ENCODE measurements around the gene CSNK2A1.
A peak's percentile ranks its signal among the peaks of the same experiment; 100 is the strongest.
"Not testable (repeated sequence)": the region's sequence is repeated elsewhere in the genome, so short reads cannot be mapped to it uniquely, and the experiment has no call there.

CSNK2A1 gene
- 76.0 to 255 (median 152) reads per million in 9 experiments for total RNA-seq

- DNase-seq (peak; percentile 97 to 99 (median 98)), ATAC-seq (replicated peaks) (peak; percentile 94)
- H3K27ac Mint-ChIP-seq, result peak within 1 kb of the TSS; percentile 99
- no peaks in the 10 kb centered on the region for H3K9me3 Mint-ChIP-seq
- H3K27me3 Mint-ChIP-seq, result no peaks in the 10 kb centered on the region
- H3K4me1 Mint-ChIP-seq (ENCODE audit: low read depth in 2 of 2), result peaks cover 36 to 37% of the 10 kb centered on the region in 2 donors
- peak within 1 kb of the TSS; percentile 84 to 96 for H3K4me3 Mint-ChIP-seq
- peaks cover 13% of the 10 kb centered on the region for H3K36me3 Mint-ChIP-seq (ENCODE audit: insufficient read depth)
Observed at GRCh38 chr20:543369-544152, at the start of gene CSNK2A1. Gene CSNK2A1, minus strand, starts transcription at chr20:543790. Its CDS starts 35,239 bp downstream, at chr20:508551.

- DNase-seq (no peak), ATAC-seq (replicated peaks) (no peak)
- H3K27ac Mint-ChIP-seq, result no peak overlapping the region
- H3K4me1 Mint-ChIP-seq (ENCODE audit: low read depth in 2 of 2), result no peaks in the 10 kb centered on the region
- no peaks in the 10 kb centered on the region for H3K36me3 Mint-ChIP-seq (ENCODE audit: insufficient read depth)
- no peaks in the 10 kb centered on the region for H3K9me3 Mint-ChIP-seq
- H3K4me3 Mint-ChIP-seq, result no peak overlapping the region
- peaks cover 26 to 48% of the 10 kb centered on the region in 2 donors for H3K27me3 Mint-ChIP-seq
Observed at GRCh38 chr20:592506-592905, 48.9 kb upstream of the CSNK2A1 start.

DNA sequence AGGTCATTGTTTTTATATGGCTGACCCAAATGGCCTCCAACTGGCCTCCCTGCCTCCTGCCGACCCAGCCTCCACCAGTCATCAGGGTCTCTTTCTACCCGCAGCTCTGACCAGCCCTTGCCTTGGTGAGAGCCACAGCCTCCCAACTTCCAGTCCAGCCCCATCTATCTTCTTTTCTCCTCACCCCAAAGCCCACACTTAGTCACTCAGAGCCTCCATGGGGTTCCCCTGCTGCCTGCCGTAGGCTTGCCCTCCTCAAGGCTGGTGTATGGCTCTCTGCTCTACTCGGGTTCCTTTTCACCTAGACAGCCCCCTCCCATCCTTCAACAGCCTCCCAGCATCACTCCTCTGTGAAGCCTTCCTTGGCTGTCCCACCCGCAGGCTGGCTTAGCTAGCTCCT lies 48.4 kb upstream of the CSNK2A1 start:
- DNase-seq, result no peak
- no peak for ATAC-seq (replicated peaks)
- no peaks in the 10 kb centered on the region for H3K9me3 Mint-ChIP-seq
- no peak overlapping the region for H3K27ac Mint-ChIP-seq
- no peak overlapping the region for H3K4me3 Mint-ChIP-seq
- no peaks in the 10 kb centered on the region for H3K4me1 Mint-ChIP-seq (ENCODE audit: low read depth in 2 of 2)
- H3K27me3 Mint-ChIP-seq, result peaks cover 26 to 48% of the 10 kb centered on the region in 2 donors
- H3K36me3 Mint-ChIP-seq (ENCODE audit: insufficient read depth), result no peaks in the 10 kb centered on the region

DNA sequence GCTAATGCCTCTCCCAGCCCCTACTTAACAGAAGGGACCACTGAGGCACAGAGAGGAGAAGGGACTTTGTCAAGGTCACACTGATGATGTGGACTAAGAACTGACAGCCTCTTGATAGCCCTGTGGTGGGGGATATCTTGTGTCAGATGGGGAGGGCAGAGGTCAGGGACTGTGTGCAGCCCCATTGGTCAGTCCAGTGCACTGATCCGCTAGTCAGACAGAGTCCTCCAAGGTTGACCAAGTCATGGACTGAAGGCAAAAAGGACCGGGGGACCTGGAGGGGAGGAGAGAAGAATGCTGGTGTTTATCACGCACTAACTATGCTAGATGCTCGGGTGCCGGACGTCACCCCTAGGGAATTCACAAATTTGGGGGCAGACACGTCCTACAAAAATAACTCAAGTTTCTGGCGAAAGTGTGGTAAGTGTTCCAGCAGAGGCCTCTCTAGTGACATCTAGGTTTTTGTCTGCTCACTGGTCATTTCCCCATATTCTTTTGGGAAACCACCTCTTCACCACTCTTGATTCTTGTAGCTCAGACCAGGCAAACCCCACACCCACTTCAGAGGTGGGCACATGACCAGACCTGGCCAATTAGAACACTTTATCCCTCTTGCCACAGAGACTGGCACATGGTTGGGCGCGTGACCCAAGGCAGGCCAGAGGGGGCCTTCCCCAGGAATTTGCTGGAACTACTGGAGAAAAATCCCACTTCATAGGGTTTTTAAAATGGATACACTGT lies 45.5 kb upstream of the CSNK2A1 start:
- Mint-ChIP-seq H3K9me3 (no peaks in the 10 kb centered on the region), H3K4me3 (no peak overlapping the region), H3K36me3 (ENCODE audit: insufficient read depth) (no peaks in the 10 kb centered on the region)

GRCh38 chr20:588476-588875 lies 44.9 kb upstream of the CSNK2A1 start:
- no peak for ATAC-seq (replicated peaks)
- Mint-ChIP-seq H3K4me1 (ENCODE audit: low read depth in 2 of 2) (no peaks in the 10 kb centered on the region), H3K36me3 (ENCODE audit: insufficient read depth) (no peaks in the 10 kb centered on the region), H3K9me3 (no peaks in the 10 kb centered on the region), H3K4me3 (no peak overlapping the region), H3K27ac (no peak overlapping the region), H3K27me3 (peaks cover 30 to 52% of the 10 kb centered on the region in 2 donors)
- DNase-seq, result no peak

More for the DNA sequence above, 45.5 kb upstream of the CSNK2A1 start:
- peaks cover 33 to 55% of the 10 kb centered on the region in 2 donors for H3K27me3 Mint-ChIP-seq
- no peak overlapping the region for H3K27ac Mint-ChIP-seq
- no peak for DNase-seq
- no peaks in the 10 kb centered on the region for H3K4me1 Mint-ChIP-seq (ENCODE audit: low read depth in 2 of 2)
- ATAC-seq (replicated peaks), result no peak

- Mint-ChIP-seq H3K36me3 (ENCODE audit: insufficient read depth) (no peaks in the 10 kb centered on the region), H3K9me3 (no peaks in the 10 kb centered on the region), H3K27ac (no peak overlapping the region), H3K4me3 (no peak overlapping the region), H3K4me1 (ENCODE audit: low read depth in 2 of 2) (no peaks in the 10 kb centered on the region), H3K27me3 (peaks cover 13 to 16% of the 10 kb centered on the region in 2 donors)
- no peak for DNase-seq
- no peak for ATAC-seq (replicated peaks)
Observed at GRCh38 chr20:584971-585301, 41.3 kb upstream of the CSNK2A1 start.

GRCh38 chr20:584161-584970 lies 40.8 kb upstream of the CSNK2A1 start:
- H3K27ac Mint-ChIP-seq, result no peak overlapping the region
- peak; percentile 33 for ATAC-seq (replicated peaks)
- H3K36me3 Mint-ChIP-seq (ENCODE audit: insufficient read depth), result no peaks in the 10 kb centered on the region
- H3K4me1 Mint-ChIP-seq (ENCODE audit: low read depth in 2 of 2), result no peaks in the 10 kb centered on the region
- H3K27me3 Mint-ChIP-seq, result peaks cover 13 to 14% of the 10 kb centered on the region in 2 donors
- no peaks in the 10 kb centered on the region for H3K9me3 Mint-ChIP-seq
- DNase-seq, result no peak
- no peak overlapping the region for H3K4me3 Mint-ChIP-seq

DNA sequence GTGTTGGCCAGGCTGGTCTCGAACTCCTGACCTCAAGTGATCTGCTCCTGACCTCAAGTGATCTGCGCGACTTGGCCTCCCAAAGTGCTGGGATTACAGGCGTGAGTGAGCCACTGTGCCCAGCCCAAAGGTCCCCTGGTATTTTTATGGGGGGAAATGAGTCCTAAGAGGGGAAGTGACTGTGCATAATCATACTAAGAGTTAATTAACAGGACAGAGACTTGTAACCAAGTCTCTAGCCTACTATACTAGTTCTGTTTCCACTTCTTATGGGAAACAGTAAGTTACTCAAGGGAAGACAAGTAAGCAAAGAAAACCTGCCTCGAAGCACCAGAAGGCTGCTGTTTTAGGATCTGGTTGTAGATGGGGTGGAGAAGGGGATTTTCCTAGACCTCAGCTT lies 38.6 kb upstream of the CSNK2A1 start:
- H3K4me3 Mint-ChIP-seq, result no peak overlapping the region
- no peaks in the 10 kb centered on the region for H3K36me3 Mint-ChIP-seq (ENCODE audit: insufficient read depth)
- DNase-seq (no peak), ATAC-seq (replicated peaks) (no peak)
- H3K27ac Mint-ChIP-seq, result no peak overlapping the region
- H3K27me3 Mint-ChIP-seq, result peaks cover 8 to 13% of the 10 kb centered on the region in 2 donors
- H3K9me3 Mint-ChIP-seq, result no peaks in the 10 kb centered on the region
- H3K4me1 Mint-ChIP-seq (ENCODE audit: low read depth in 2 of 2), result no peaks in the 10 kb centered on the region

DNA sequence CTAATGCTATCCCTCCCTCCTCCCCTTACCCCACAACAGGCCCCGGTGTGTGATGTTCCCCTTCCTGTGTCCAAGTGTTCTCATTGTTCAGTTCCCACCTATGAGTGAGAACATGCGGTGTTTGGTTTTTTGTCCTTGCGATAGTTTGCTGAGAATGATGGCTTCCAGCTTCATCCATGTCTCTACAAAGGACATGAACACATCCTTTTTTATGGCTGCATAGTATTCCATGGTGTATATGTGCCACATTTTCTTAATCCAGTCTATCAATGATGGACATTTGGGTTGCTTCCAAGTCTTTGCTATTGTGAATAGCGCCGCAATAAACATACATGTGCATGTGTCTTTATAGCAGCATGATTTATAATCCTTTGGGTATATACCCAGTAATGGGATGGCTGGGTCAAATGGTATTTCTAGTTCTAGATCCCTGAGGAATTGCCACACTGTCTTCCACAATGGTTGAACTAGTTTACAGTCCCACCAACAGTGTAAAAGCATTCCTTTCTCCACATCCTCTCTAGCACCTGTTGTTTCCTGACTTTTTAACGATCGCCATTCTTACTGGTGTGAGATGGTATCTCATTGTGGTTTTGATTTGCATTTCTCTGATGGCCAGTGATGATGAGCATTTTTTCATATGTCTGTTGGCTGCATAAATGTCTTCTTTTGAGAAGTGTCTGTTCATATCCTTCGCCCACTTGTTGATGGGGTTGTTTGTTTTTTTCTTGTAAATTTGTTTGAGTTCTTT lies 35.5 kb upstream of the CSNK2A1 start:
- H3K27me3 Mint-ChIP-seq, result peaks cover 21 to 23% of the 10 kb centered on the region in 2 donors
- H3K4me3 Mint-ChIP-seq; H3K4me1 Mint-ChIP-seq (ENCODE audit: low read depth in 2 of 2); ATAC-seq (replicated peaks); H3K36me3 Mint-ChIP-seq (ENCODE audit: insufficient read depth); H3K27ac Mint-ChIP-seq; H3K9me3 Mint-ChIP-seq; DNase-seq: not testable (repeated sequence)

DNA sequence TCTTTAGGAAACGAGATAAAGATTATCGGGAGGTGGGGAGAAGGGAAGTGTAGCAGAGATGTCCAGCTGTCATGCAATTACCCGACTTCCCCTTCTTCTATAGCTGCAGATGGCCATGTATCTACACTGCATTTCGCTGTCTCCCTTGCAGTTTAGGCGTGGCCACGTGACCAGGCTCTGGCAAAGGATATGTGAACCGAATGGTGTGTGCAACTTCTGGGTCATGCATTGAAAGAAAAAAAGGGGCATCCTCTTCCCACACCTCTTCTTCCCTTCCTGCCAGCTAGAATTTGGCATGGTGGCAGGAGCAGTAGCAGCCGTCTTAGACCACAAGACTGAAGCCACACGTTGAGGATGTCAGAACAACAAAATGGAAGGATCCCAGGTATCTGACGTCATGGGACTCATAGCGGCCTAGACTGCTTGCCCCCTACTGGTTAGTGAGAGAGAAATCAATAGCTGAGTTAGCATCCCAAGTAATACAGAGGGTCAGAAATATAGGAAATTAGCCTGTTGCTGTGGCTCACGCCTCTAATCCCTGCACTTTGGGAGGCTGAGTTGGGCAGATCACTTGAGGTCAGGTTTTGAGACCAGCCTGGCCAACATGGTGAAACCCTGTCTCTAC lies 33.7 kb upstream of the CSNK2A1 start:
- no peak for ATAC-seq (replicated peaks)
- peaks cover 36 to 40% of the 10 kb centered on the region in 2 donors for H3K27me3 Mint-ChIP-seq
- H3K4me1 Mint-ChIP-seq (ENCODE audit: low read depth in 2 of 2), result no peaks in the 10 kb centered on the region

GRCh38 chr20:576156-576555 lies 32.6 kb upstream of the CSNK2A1 start:
- Mint-ChIP-seq H3K36me3 (ENCODE audit: insufficient read depth) (no peaks in the 10 kb centered on the region), H3K27me3 (peaks cover 44 to 49% of the 10 kb centered on the region in 2 donors), H3K4me1 (ENCODE audit: low read depth in 2 of 2) (no peaks in the 10 kb centered on the region), H3K9me3 (no peaks in the 10 kb centered on the region), H3K27ac (no peak overlapping the region), H3K4me3 (no peak overlapping the region)
- DNase-seq (no peak), ATAC-seq (replicated peaks) (no peak)

More for the DNA sequence above, 33.7 kb upstream of the CSNK2A1 start:
- H3K4me3 Mint-ChIP-seq, result no peak overlapping the region
- DNase-seq, result no peak
- H3K9me3 Mint-ChIP-seq, result no peaks in the 10 kb centered on the region
- H3K27ac Mint-ChIP-seq, result no peak overlapping the region
- no peaks in the 10 kb centered on the region for H3K36me3 Mint-ChIP-seq (ENCODE audit: insufficient read depth)

DNA sequence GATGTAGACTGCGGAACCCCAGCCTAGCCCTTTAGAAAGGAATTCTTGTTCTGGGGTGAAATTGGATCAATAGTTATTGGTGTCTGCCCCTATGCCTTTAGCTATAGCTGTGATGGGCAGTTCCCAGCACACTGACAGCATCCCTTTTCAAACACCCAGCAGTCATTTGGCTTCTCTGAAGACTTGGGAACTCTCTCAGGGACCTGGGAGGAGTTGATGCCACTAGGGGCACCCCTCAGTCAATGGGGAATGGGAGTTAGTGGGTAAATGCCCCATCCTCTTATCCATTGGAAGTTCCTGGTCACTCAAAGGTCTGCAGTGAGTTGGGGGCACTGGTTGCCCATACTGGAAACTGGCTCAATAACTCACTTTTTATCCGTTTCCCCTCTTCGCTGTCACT lies 31.6 kb upstream of the CSNK2A1 start:
- Mint-ChIP-seq H3K9me3 (no peaks in the 10 kb centered on the region), H3K27me3 (peaks cover 44 to 50% of the 10 kb centered on the region in 2 donors), H3K27ac (no peak overlapping the region), H3K4me1 (ENCODE audit: low read depth in 2 of 2) (no peaks in the 10 kb centered on the region), H3K36me3 (ENCODE audit: insufficient read depth) (no peaks in the 10 kb centered on the region), H3K4me3 (no peak overlapping the region)
- DNase-seq, result no peak
- no peak for ATAC-seq (replicated peaks)
